GM10248 (cell line): ENCODE measurements around the gene GSS.

Experiments used
- CTCF ChIA-PET: fragments of 300-600 bp; sonication (Branson Sonifier 250); formaldehyde crosslinking; extraction: SDS; loops from one replicate; lab custom pipeline; 2021; ENCODE audit warnings: antibody characterized with exemption; lab: Yijun Ruan, JAX
- POLR2A ChIA-PET: fragments of 350-650 bp; sonication (Branson Sonifier 250); formaldehyde crosslinking; extraction: SDS; loops from one replicate; lab custom pipeline; 2020; ENCODE audit warnings: antibody characterized with exemption; lab: Yijun Ruan, JAX
- DNase-seq: peaks from one replicate; pipeline ENCODE4 v3.0.0; 2012; ENCODE audit errors: extremely low spot score
- CTCF ChIP-seq: IDR thresholded peaks from 2 replicates; pipeline ENCODE4 v1.5.1; 2012; ENCODE audit warnings: mild to moderate bottlenecking, low read depth; ENCODE audit errors: extremely low read depth, missing control alignments, control extremely low read depth

GSS gene

DNA sequence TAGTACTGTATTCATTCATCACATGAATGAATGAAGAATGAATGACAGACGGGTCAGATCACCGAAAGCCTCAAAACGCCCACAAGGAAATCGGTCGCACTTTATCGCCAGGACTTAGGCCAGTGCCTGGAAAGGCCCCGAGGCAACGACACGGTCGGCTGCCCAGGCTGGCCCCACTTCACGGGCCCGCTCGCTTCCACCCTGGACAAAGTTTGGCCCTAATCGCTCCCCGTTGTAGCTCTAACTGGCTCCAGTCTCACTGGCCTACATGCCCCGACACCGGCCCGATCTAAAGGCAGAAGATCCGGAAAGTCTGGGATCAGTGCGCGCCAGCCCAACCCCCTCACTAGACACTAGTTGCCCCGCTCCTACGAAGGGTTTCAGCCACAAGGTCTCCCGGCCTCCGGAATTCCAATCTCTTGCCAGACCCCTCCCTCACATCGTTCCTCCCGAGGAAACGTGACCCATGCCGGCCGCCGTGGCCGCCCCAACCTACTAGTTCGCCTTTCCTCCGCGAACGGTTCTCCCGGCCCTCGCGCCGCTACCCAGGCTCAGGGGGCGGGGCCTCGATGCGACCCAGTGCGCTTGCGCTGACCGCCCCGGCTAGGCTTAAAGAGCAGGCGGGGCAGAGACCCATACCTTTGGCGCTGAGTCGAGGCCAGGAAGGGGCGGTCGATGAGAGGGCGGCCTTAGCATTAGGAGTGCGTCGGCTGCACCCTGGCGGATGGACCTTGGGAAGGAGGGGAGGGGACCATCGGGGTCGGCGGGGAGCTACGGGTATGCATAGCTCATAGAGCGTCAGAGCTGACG is at the start of gene GSS, which contains the start of gene MYH7B:
TSS of gene GSS (minus strand) at position 576 of the 810 bp plus-strand sequence. CDS start 3,954 bp downstream, outside the sequence.
TSS of gene MYH7B (plus strand) at position 638 of the 810 bp plus-strand sequence. CDS start 22,138 bp downstream, outside the sequence.
- TF ChIP-seq CTCF = peak; percentile 50
- peak; percentile 97 for DNase-seq
- POLR2A ChIA-PET = interaction anchor here (0.5 to 1.0 kb wide), 4 partner anchors 13 to 262 kb away, joined by 3 to 5 read pairs (median 4); no protein-coding TSS in a partner anchor
- CTCF ChIA-PET = interaction anchor here (0.6 to 5.0 kb wide), 5 partner anchors 9 to 86 kb away, joined by 3 to 55 read pairs (median 4); partner anchors contain the start of genes ACSS2 and GGT7

- ChIA-PET CTCF (interaction anchor here (0.8 to 2.1 kb wide), 2 partner anchors 129 to 131 kb away, joined by 3 to 5 read pairs; no protein-coding TSS in a partner anchor), POLR2A (no interaction called here)
- TF ChIP-seq CTCF = no peak
- no peak for DNase-seq
Observed at GRCh38 chr20:35004749-35005462, 49.3 kb upstream of the GSS start.

GRCh38 chr20:35004051-35004725 is 48.6 kb upstream of the GSS start:
- no peak for DNase-seq
- TF ChIP-seq CTCF = no peak
- ChIA-PET POLR2A (no interaction called here), CTCF (interaction anchor here (2.1 kb wide), 1 partner anchor 130 kb away, joined by 5 read pairs; no protein-coding TSS in a partner anchor)

GRCh38 chr20:35003211-35004031 is 47.8 kb upstream of the GSS start:
- no peak for DNase-seq
- ChIA-PET POLR2A (no interaction called here), CTCF (interaction anchor here (1.2 to 2.1 kb wide), 2 partner anchors 11 to 129 kb away, joined by 3 to 5 read pairs; no protein-coding TSS in a partner anchor)
- TF ChIP-seq CTCF = no peak

DNA sequence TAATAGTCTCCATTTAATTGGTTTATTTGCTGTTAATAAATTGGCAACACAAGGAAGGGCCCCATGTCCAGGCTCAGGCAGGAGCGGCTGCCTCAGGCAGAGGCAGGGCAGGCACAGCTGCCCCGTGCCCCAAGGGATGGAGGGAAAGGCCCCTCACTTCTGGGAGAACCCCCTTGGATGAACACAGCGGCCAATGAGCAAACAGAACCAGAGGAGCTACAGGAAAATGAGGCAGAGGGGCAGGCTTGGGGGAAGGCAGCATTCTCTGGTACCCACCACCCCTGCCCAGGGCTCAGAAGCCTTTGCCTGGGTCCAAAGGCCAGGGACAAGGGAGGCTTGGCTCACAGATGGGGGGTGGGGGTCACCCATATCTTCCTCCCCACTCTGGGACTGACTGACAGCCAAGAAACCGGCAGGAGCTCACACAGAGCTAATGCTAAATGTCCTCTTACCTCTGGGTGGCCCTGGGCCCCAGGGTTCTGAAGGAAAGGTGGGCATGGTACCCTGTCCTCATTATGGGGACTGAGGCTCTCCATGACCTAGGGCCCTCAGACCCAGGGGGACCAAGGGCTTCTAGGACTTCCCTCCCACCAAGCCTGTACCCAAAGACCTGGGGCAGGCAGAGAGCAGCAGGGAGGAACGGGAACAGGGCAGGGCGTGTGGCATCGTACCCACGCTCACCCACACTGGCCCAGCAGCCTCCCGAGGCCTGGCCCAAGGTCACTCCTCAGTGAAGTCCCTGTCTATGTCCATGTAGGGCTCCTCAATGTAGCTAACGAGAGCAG is 47.0 kb upstream of the GSS start:
- CTCF ChIA-PET = interaction anchor here (1.2 to 2.1 kb wide), 3 partner anchors 11 to 129 kb away, joined by 3 to 5 read pairs (median 4); no protein-coding TSS in a partner anchor
- POLR2A ChIA-PET = no interaction called here
- DNase-seq = no peak
- TF ChIP-seq CTCF = no peak
